ENCODE measurements around the gene NADK2. TPM values are rescaled to one million over a fixed set of nuclear protein-coding genes. Genes with fewer than 3 reads are reported as not detected.

Gene NADK2
- total and polyA plus RNA-seq, 10 of the 15 experiments (the other 5 are each of a cell fraction or from before 2014, with no cell fraction given), result 2.4 to 9.0 (median 6.3) TPM

DNA sequence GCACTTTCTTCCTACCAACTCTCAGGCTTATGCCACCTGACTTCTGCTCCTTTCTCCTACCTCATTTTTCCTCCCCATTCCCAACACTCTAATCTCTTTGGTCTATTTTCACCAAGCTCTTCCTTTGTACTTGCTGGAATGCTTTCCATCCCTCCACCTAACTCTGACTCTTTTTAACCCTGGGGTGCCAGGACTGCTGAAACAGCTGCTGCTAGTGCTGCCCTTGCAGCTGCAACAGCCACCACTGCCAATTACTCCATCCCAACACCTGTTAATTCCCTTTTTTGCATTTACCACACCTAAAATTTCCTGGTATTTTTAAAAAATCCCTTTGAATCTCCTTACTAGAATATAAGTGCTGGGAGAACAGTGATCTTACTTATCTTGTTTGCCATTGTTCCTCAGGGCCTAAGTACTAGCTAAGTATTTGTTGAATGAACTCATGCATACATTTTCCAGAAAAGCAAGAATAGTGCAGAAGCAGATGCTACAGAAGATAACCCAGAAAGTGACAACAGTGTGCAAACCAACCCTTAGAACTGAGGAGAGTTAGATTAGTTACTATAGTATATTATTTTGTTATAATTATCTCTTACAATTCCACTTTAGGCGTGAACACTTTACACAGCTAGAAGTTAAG, 11.5 kb downstream of the NADK2 start (continued):
- TF ChIP-seq ZBTB4 (CRISPR knock-in tag; IDR thresholded peaks at IDR 0.05) (no peak), NR2C2 (IDR thresholded peaks at IDR 0.05; ENCODE audit: borderline replicate concordance, control insufficient read depth, insufficient read length, low read depth) (no peak), CBX3 (IDR thresholded peaks at IDR 0.05; ENCODE audit: borderline replicate concordance, low read depth) (no peak)
- TF ChIP-seq, protein P1, sequence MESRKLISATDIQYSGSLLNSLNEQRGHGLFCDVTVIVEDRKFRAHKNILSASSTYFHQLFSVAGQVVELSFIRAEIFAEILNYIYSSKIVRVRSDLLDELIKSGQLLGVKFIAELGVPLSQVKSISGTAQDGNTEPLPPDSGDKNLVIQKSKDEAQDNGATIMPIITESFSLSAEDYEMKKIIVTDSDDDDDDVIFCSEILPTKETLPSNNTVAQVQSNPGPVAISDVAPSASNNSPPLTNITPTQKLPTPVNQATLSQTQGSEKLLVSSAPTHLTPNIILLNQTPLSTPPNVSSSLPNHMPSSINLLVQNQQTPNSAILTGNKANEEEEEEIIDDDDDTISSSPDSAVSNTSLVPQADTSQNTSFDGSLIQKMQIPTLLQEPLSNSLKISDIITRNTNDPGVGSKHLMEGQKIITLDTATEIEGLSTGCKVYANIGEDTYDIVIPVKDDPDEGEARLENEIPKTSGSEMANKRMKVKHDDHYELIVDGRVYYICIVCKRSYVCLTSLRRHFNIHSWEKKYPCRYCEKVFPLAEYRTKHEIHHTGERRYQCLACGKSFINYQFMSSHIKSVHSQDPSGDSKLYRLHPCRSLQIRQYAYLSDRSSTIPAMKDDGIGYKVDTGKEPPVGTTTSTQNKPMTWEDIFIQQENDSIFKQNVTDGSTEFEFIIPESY (IDR thresholded peaks at IDR 0.05), result no peak

GRCh38 chr5:36228505-36228904, 13.2 kb downstream of the NADK2 start:
- WGBS (ENCODE audit: insufficient coverage, insufficient replicate concordance, low lambda C conversion rate, missing lambda C conversion rate), result 90% methylated on average over 7 of the region's 7 CpGs
- FAIRE-seq (no peak), DNase-seq (ENCODE audit: low read depth, low spot score) (no peak), ATAC-seq (no peak)
- BruUV-seq (replicated peaks), result no TSS peak
- Histone ChIP-seq H3K79me2 (ENCODE audit: control insufficient read depth, insufficient read depth, low read length) (no peaks in the 10 kb centered on the region), H3K27me3 (replicated peaks in 1 of 2; ENCODE audit: control insufficient read depth in 2 of 2, insufficient read depth in 2 of 2, low read length in 1 of 2) (no peaks in the 10 kb centered on the region), H3K4me1 (ENCODE audit: control insufficient read depth, insufficient read depth, low read length) (no peaks in the 10 kb centered on the region), H3K4me2 (ENCODE audit: control insufficient read depth, insufficient read depth) (no peak overlapping the region), H3K27ac (ENCODE audit: control insufficient read depth, insufficient read depth) (no peak overlapping the region), H2AFZ (ENCODE audit: control insufficient read depth, low read depth, low read length) (no peak overlapping the region), H3K9ac (ENCODE audit: control insufficient read depth, insufficient read depth, low read length) (no peak overlapping the region), H3K9me3 (replicated peaks; ENCODE audit: control insufficient read depth, insufficient read depth, low read length) (no peaks in the 10 kb centered on the region), H3K36me3 (ENCODE audit: control insufficient read depth in 2 of 2, insufficient read depth in 2 of 2, low read length in 1 of 2) (no peaks in the 10 kb centered on the region; a peak in 1 of 4 replicates), H3K4me3 (no peak overlapping the region), H4K20me1 (ENCODE audit: control insufficient read depth, insufficient read depth) (no peaks in the 10 kb centered on the region)
- CTCF ChIA-PET, result interaction anchor here (0.6 to 1.6 kb wide), 4 partner anchors 13 to 577 kb away, joined by 3 to 4 read pairs (median 3); partner anchors contain the start of gene NADK2
- SMC1A ChIA-PET (ENCODE audit: uncharacterized antibody, unreplicated experiment), result no interaction called here
- POLR2A ChIA-PET, result interaction anchor here (1.5 kb wide), 1 partner anchor 12 kb away, joined by 9 read pairs; no protein-coding TSS in a partner anchor
- in situ Hi-C loops (cut with MboI), result loop anchor here (10.0 kb wide), 1 partner anchor 64 kb away; no protein-coding TSS in a partner anchor
- RAD21 ChIA-PET (ENCODE audit: unreplicated experiment), result no interaction called here
- intact Hi-C loops (cut with micrococcal nuclease; ENCODE audit: unreplicated experiment), result no loop called here
- TF ChIP-seq HDAC6 (IDR thresholded peaks at IDR 0.05; ENCODE audit: unreplicated experiment) (no peak), PAX8 (IDR thresholded peaks at IDR 0.05) (no peak), BHLHE40 (IDR thresholded peaks at IDR 0.05; ENCODE audit: borderline replicate concordance in 1 of 2, low read depth in 2 of 2, low read length in 1 of 2) (no peak), ZBTB40 (IDR thresholded peaks at IDR 0.05; ENCODE audit: borderline replicate concordance) (no peak), ZNF274 (IDR thresholded peaks at IDR 0.05; ENCODE audit: insufficient read depth, insufficient read length) (no peak), ZNF622 (IDR thresholded peaks at IDR 0.05) (no peak), KLF5 (IDR thresholded peaks at IDR 0.05; ENCODE audit: partially characterized antibody) (no peak), CBFB (IDR thresholded peaks at IDR 0.05; ENCODE audit: low read depth) (no peak), SREBF2 (IDR thresholded peaks at IDR 0.05; ENCODE audit: low read length) (no peak), ZBED1 (IDR thresholded peaks at IDR 0.05; ENCODE audit: borderline replicate concordance) (no peak)
